ENCODE measurements around the gene FETUB.

GRCh38 chr3:186633481-186633880 is 6.7 kb upstream of the FETUB start:
- TF ChIP-seq POLR2A (IDR thresholded peaks at IDR 0.05) (no peak), CTCF (IDR thresholded peaks at IDR 0.05) (no peak)

All from adrenal gland (tissue), 5 donors.